Ishikawa (cell line): Measurements from ENCODE around the gene WSCD1.

Source experiments
- CEBPB ChIP-seq: IDR thresholded peaks from 2 replicates; pipeline ENCODE4 v1.6.1; 2012
- CREB1 ChIP-seq: IDR thresholded peaks from 2 replicates; pipeline ENCODE4 v1.6.1; 2012; ENCODE audit warnings: low read depth
- EGR1 ChIP-seq: IDR thresholded peaks from 2 replicates; pipeline ENCODE4 v1.6.1; 2012
- EP300 ChIP-seq: IDR thresholded peaks from 2 replicates; pipeline ENCODE4 v1.6.1; 2012; ENCODE audit warnings: borderline replicate concordance
- FOXM1 ChIP-seq: IDR thresholded peaks from 2 replicates; pipeline ENCODE4 v1.6.1; 2012; ENCODE audit warnings: low read depth, borderline replicate concordance
- NFIC ChIP-seq: IDR thresholded peaks from 2 replicates; pipeline ENCODE4 v1.6.1; 2012
- RAD21 ChIP-seq: IDR thresholded peaks from 2 replicates; pipeline ENCODE4 v1.6.1; 2012; ENCODE audit warnings: low read depth
- TAF1 ChIP-seq: IDR thresholded peaks from 2 replicates; pipeline ENCODE4 v1.6.1; 2012; ENCODE audit warnings: low read depth, mild to moderate bottlenecking
- TCF12 ChIP-seq: IDR thresholded peaks from 2 replicates; pipeline ENCODE4 v1.6.1; 2012; ENCODE audit warnings: low read depth
- TEAD4 ChIP-seq: IDR thresholded peaks from 2 replicates; pipeline ENCODE4 v1.6.1; 2012
- YY1 ChIP-seq: IDR thresholded peaks from 2 replicates; pipeline ENCODE4 v1.6.1; 2012; ENCODE audit warnings: low read depth
- ZBTB7A ChIP-seq: IDR thresholded peaks from 2 replicates; pipeline ENCODE4 v1.6.1; 2012; ENCODE audit warnings: low read depth
- TF ChIP-seq, protein P1 (sequence below): IDR thresholded peaks from 2 replicates; pipeline ENCODE4 v1.6.1; 2012; ENCODE audit warnings: low read depth, mild to moderate bottlenecking
- TF ChIP-seq, protein P2 (sequence below): IDR thresholded peaks from 2 replicates; pipeline ENCODE4 v1.6.1; 2012
- TF ChIP-seq, protein P3 (sequence below): IDR thresholded peaks from 2 replicates; pipeline ENCODE4 v1.6.1; 2012

The WSCD1 gene

DNA sequence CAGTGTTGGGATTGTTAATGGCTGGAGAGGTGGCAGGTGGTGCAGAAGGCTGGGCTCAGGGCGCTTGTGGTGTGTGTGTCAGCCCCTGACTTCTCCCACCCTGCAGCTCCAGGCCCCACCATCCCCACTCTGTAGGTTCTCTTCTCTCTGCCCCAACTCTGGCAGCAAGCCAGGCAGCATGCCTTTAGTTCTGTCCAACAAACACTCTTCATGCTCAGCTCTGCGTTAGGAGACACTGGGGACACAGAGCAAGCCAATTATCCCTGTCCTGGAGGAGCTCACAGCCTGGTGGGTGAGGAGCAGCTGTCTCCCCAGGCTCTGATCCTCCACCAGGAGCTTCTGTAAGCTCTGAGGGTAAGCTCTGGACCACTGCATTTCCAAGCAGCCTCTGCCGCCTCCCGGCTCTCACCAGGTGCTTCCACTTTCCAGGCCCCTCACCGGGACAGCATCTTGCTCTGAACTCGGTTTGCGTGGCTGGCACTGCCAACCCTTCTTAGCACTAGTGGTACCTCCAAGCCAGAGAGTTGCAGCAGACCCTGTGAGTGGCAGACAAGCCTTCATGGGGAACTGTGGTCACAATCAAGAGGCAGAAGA lies 34.3 kb upstream of the WSCD1 start:
- TF ChIP-seq, protein P1, sequence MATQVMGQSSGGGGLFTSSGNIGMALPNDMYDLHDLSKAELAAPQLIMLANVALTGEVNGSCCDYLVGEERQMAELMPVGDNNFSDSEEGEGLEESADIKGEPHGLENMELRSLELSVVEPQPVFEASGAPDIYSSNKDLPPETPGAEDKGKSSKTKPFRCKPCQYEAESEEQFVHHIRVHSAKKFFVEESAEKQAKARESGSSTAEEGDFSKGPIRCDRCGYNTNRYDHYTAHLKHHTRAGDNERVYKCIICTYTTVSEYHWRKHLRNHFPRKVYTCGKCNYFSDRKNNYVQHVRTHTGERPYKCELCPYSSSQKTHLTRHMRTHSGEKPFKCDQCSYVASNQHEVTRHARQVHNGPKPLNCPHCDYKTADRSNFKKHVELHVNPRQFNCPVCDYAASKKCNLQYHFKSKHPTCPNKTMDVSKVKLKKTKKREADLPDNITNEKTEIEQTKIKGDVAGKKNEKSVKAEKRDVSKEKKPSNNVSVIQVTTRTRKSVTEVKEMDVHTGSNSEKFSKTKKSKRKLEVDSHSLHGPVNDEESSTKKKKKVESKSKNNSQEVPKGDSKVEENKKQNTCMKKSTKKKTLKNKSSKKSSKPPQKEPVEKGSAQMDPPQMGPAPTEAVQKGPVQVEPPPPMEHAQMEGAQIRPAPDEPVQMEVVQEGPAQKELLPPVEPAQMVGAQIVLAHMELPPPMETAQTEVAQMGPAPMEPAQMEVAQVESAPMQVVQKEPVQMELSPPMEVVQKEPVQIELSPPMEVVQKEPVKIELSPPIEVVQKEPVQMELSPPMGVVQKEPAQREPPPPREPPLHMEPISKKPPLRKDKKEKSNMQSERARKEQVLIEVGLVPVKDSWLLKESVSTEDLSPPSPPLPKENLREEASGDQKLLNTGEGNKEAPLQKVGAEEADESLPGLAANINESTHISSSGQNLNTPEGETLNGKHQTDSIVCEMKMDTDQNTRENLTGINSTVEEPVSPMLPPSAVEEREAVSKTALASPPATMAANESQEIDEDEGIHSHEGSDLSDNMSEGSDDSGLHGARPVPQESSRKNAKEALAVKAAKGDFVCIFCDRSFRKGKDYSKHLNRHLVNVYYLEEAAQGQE: no peak
- TF ChIP-seq, protein P2, sequence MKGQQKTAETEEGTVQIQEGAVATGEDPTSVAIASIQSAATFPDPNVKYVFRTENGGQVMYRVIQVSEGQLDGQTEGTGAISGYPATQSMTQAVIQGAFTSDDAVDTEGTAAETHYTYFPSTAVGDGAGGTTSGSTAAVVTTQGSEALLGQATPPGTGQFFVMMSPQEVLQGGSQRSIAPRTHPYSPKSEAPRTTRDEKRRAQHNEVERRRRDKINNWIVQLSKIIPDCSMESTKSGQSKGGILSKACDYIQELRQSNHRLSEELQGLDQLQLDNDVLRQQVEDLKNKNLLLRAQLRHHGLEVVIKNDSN: no peak
- TF ChIP-seq TEAD4: no peak
- no peak for TF ChIP-seq RAD21
- TF ChIP-seq EP300: no peak
- TF ChIP-seq FOXM1: no peak
- TF ChIP-seq EGR1: no peak
- TF ChIP-seq ZBTB7A: no peak
- TF ChIP-seq TCF12: no peak
- TF ChIP-seq, protein P3, sequence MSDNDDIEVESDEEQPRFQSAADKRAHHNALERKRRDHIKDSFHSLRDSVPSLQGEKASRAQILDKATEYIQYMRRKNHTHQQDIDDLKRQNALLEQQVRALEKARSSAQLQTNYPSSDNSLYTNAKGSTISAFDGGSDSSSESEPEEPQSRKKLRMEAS: no peak
- TF ChIP-seq NFIC: no peak
- no peak for TF ChIP-seq CEBPB
- no peak for TF ChIP-seq CREB1
- TF ChIP-seq YY1: no peak
- no peak for TF ChIP-seq TAF1

DNA sequence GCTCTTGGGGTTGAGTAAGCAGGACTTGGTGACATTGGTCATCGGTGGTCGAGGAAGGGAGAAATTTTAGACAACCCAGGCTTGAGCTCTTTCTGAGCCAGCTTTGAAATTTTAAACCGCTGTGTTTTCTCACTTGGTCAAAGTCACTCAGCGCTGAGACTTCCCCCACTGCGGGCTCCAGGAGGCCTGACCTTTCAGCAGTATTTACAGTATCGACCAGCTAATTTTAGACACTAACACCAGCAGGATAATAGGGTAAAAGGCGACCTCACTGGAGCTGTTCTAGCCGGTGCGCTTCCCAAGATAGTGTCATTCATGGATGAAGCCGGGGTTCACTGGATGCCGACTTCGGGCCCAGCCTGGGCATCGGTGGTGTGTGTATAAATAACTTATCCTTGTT lies 29.7 kb upstream of the WSCD1 start:
- TF ChIP-seq, protein P1: no peak

DNA sequence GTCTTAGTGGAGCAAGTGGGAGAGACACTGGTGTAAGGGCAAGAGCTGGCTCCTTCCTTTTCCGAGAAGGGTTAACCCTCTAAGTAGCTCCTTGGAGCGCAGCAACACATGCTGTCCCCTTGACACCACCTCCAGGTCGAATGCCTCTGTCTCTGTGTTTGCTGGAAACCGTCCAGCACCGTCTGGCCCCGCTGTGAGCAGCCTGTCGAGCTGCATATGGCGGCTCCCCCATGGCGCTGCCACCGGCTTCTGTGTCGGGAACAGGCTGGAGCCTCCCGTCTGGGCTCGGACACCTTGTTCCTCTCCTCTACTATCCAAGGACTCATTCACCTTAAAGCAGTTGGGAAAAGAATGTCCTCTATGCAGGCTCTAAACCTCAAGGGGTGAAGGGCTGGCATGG lies 28.9 kb upstream of the WSCD1 start:
- TF ChIP-seq TEAD4 (no peak), NFIC (no peak), TCF12 (no peak), ZBTB7A (no peak), EP300 (no peak), RAD21 (no peak)
- TF ChIP-seq, protein P2: no peak
- TF ChIP-seq, protein P3: no peak

DNA sequence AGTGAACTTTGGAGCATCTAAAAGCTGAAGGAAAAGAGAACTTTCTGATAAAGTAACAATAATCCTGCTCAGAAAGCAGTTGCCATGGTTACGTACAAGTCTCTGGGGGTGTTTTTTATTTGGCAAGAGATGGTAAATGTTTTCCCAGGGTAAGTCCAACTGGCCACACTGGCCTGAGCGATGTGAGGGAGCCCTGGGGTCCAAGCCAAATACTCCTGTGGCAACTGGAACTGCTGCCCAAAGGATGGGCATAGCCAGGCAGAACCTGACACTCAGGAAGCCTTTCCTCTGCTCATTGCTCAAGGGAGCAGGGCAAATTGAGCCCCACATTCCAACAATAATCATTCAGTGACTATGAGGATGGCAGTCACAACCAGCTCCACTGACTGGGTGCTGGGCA lies 26.8 kb upstream of the WSCD1 start:
- TF ChIP-seq NFIC (no peak), TCF12 (no peak), FOXM1 (no peak)
- TF ChIP-seq, protein P1: no peak

DNA sequence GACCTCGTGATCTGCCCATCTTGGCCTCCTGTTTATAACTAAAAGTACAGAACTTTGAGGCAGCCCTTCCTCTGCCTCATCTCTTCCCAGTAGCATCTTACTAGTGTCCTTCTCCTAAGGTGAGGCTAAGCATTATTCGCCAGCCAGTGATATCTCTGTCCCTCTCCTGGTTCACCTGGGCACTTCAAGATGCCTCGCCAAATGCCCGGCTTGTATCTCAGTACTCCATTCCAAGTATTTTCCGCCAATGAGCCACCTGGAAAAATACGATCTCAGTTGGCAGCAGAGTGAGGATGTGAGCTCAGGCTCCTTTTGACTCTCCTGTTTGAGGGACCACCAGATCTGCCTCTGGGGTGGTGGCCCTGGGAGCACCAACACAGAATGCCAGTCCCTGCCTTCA lies 25.9 kb upstream of the WSCD1 start:
- no peak for TF ChIP-seq FOXM1
- no peak for TF ChIP-seq CEBPB
- TF ChIP-seq, protein P1: no peak
- no peak for TF ChIP-seq EGR1
- TF ChIP-seq NFIC: no peak
- no peak for TF ChIP-seq TAF1
- TF ChIP-seq RAD21: no peak
- no peak for TF ChIP-seq EP300
- TF ChIP-seq CREB1: no peak
- TF ChIP-seq YY1: no peak
- no peak for TF ChIP-seq TEAD4
- TF ChIP-seq, protein P2: no peak
- TF ChIP-seq, protein P3: no peak
- no peak for TF ChIP-seq TCF12
- TF ChIP-seq ZBTB7A: no peak
